GM12878 (cell line): Measurements from ENCODE around the gene COL2A1. TPM values are rescaled to one million over a fixed set of nuclear protein-coding genes. Genes with fewer than 3 reads are reported as not detected.

Source experiments
- ATAC-seq: fragments of 200-7000 bp; cut with Tn5 transposase; 3 replicates; pipeline ENCODE4 v1.9.1; 2020; ENCODE audit warnings: mild to moderate bottlenecking, moderate library complexity
- BruUV-seq: library from RNA; stranded (reverse); fragments of 400-500 nt; replicated peaks from 2 replicates; lab custom pipeline; 2021; lab: Mats Ljungman, UMichigan
- CTCF ChIA-PET: fragments of 300-600 bp; sonication (Branson Sonifier 250); formaldehyde crosslinking; extraction: SDS; loops from one replicate; lab custom pipeline; 2021; ENCODE audit warnings: inconsistent platforms; lab: Yijun Ruan, JAX
- POLR2A ChIA-PET: fragments of 350-600 bp; formaldehyde crosslinking; extraction: SDS; loops from one replicate; lab custom pipeline; 2021; ENCODE audit warnings: inconsistent platforms; lab: Charles Lee
- RAD21 ChIA-PET: fragments of 300-600 bp; sonication (Branson Sonifier 250); formaldehyde crosslinking; loops from one replicate; lab custom pipeline; 2023; ENCODE audit warnings: antibody characterized with exemption; ENCODE audit not compliant: unreplicated experiment; lab: Charles Lee
- SMC1A ChIA-PET: fragments of 300-600 bp; sonication (Branson Sonifier 250); formaldehyde crosslinking; loops from one replicate; lab custom pipeline; 2023; ENCODE audit not compliant: unreplicated experiment, uncharacterized antibody; lab: Charles Lee
- DNase-seq: peaks from one replicate; pipeline ENCODE4 v3.0.0-alpha.2; 2011; ENCODE audit warnings: low read depth, low spot score
- FAIRE-seq: peaks from 3 replicates; lab custom pipeline; 2011; peaks lifted over from hg19 to GRCh38; lab: Jason Lieb, UNC
- H2AFZ ChIP-seq: 2 replicates; pipeline ENCODE4 v1.6.0; 2011; ENCODE audit warnings: low read depth, low read length, control low read depth; ENCODE audit not compliant: control insufficient read depth
- H3K27ac ChIP-seq: 2 replicates; pipeline ENCODE4 v1.5.1; 2011; ENCODE audit warnings: control low read depth; ENCODE audit not compliant: control insufficient read depth, insufficient read depth
- H3K27me3 ChIP-seq, 2 experiments: replicated peaks in 1 of 2; 2 replicates each; pipeline versions ENCODE4 v1.6.0 to v1.6.1; 2011; ENCODE audit warnings: low read length in 1 of 2; ENCODE audit not compliant: control insufficient read depth in 2 of 2, insufficient read depth in 2 of 2
- H3K36me3 ChIP-seq, 2 experiments: 2 replicates each; pipeline ENCODE4 v1.5.1; 2011; ENCODE audit warnings: low read length in 1 of 2; ENCODE audit not compliant: control insufficient read depth in 2 of 2, insufficient read depth in 2 of 2
- H3K4me1 ChIP-seq: 2 replicates; pipeline ENCODE4 v1.6.1; 2011; ENCODE audit warnings: mild to moderate bottlenecking, low read length, moderate library complexity, mixed read lengths; ENCODE audit not compliant: control insufficient read depth, insufficient read depth
- H3K4me2 ChIP-seq: 2 replicates; pipeline ENCODE4 v1.6.0; 2011; ENCODE audit warnings: control low read depth; ENCODE audit not compliant: control insufficient read depth, insufficient read depth
- H3K4me3 ChIP-seq: fragments of 200-600 bp; sonication (generic); 2 replicates; pipeline ENCODE4 v1.5.1; 2016
- H3K79me2 ChIP-seq: 2 replicates; pipeline ENCODE4 v1.6.0; 2011; ENCODE audit warnings: low read length; ENCODE audit not compliant: control insufficient read depth, insufficient read depth
- H3K9ac ChIP-seq: 2 replicates; pipeline ENCODE4 v1.8.0; 2011; ENCODE audit warnings: low read length, control low read depth, mixed read lengths; ENCODE audit not compliant: control insufficient read depth, insufficient read depth
- H3K9me3 ChIP-seq: replicated peaks from 3 replicates; pipeline ENCODE4 v1.5.1; 2011; ENCODE audit warnings: mild to moderate bottlenecking, low read length; ENCODE audit not compliant: control insufficient read depth, insufficient read depth
- H4K20me1 ChIP-seq: 2 replicates; pipeline ENCODE4 v1.6.0; 2011; ENCODE audit not compliant: control insufficient read depth, insufficient read depth
- ASH2L ChIP-seq: fragments of 300-600, 200-600 bp; sonication (generic); IDR thresholded peaks from 2 replicates; pipeline ENCODE4 v1.6.1; 2017; ENCODE audit warnings: low read depth, mild to moderate bottlenecking, borderline replicate concordance
- CBX3 ChIP-seq: fragments of 200-600 bp; sonication (generic); IDR thresholded peaks from 2 replicates; pipeline ENCODE4 v1.6.1; 2016; ENCODE audit warnings: low read depth, borderline replicate concordance
- CEBPB ChIP-seq, 2 experiments: fragments of 150-350 bp in 1 of 2; IDR thresholded peaks; 2 replicates each; pipeline ENCODE4 v1.6.1; 2012 to 2014; ENCODE audit warnings: low read depth in 2 of 2, low read length in 2 of 2, borderline replicate concordance in 1 of 2, inconsistent platforms in 1 of 2
- CUX1 ChIP-seq: IDR thresholded peaks from 2 replicates; pipeline ENCODE4 v1.6.1; 2012; ENCODE audit warnings: improper control_type of control experiment, low read depth, low read length; ENCODE audit not compliant: insufficient replicate concordance
- E4F1 ChIP-seq: fragments of 450-650 bp; IDR thresholded peaks from 2 replicates; pipeline ENCODE4 v1.6.1; 2018; ENCODE audit warnings: borderline replicate concordance, mild to moderate bottlenecking; ENCODE audit not compliant: partially characterized antibody
- HDAC2 ChIP-seq: fragments of 200-600 bp; sonication (generic); IDR thresholded peaks from 2 replicates; pipeline ENCODE4 v1.6.1; 2017
- IKZF1 ChIP-seq: fragments of 450-650 bp; conservative IDR thresholded peaks from 2 replicates; pipeline ENCODE4 v1.6.1; 2017; ENCODE audit warnings: antibody characterized with exemption, mild to moderate bottlenecking
- IRF5 ChIP-seq: fragments of 450-650 bp; IDR thresholded peaks from 2 replicates; pipeline ENCODE4 v1.6.1; 2017; ENCODE audit warnings: borderline replicate concordance
- MXI1 ChIP-seq: fragments of 150-350 bp; IDR thresholded peaks from 2 replicates; pipeline ENCODE4 v1.6.1; 2011; ENCODE audit warnings: low read depth, mild to moderate bottlenecking, inconsistent platforms, low read length, improper control_type of control experiment
- NR2C2 ChIP-seq: IDR thresholded peaks from 2 replicates; pipeline ENCODE4 v1.6.1; 2011; ENCODE audit warnings: borderline replicate concordance, low read depth; ENCODE audit not compliant: control insufficient read depth, insufficient read length
- WGBS: methylation state at CpG from one replicate; pipeline ENCODE4 v1.1.6; 2016; ENCODE audit warnings: low lambda C conversion rate; ENCODE audit not compliant: insufficient replicate concordance, insufficient coverage; ENCODE audit errors: missing lambda C conversion rate; 5-methylcytosine and 5-hydroxymethylcytosine counted together
- in situ Hi-C: fragments of 300-500 bp; cut with MboI; formaldehyde crosslinking; loops from 9 replicates; pipeline ENCODE4 v1.14.3; 2018; ENCODE audit warnings: mixed read lengths
- intact Hi-C: fragments of 100-400 bp; cut with micrococcal nuclease; formaldehyde crosslinking; loops from one replicate; pipeline ENCODE4 v1.14.2; 2022; ENCODE audit not compliant: unreplicated experiment
- polyA plus RNA-seq, 11 experiments: library from polyadenylated mRNA; depleted of rRNA in 4 of 11; unstranded in 6 of 11; stranded (reverse) in 5 of 11; fragments of >200 nt; fragmentation: Nextera tagmentation in 4 of 11; fragmentation: Illumina TruSeq in 1 of 11; extraction: Ambion mirVana in 4 of 11; extraction: Trizol in 1 of 11; gene quantifications; 1 replicate in 1 of 11; 2 replicates in 10 of 11; pipeline versions ENCODE4 v1.2.1 to v1.2.3, GENCODE V29; 2011 to 2016; ENCODE audit warnings: inconsistent platforms in 2 of 11, missing spikeins in 2 of 11, low read depth in 1 of 11
- total RNA-seq, 4 experiments: library from RNA; depleted of rRNA in 3 of 4; stranded (reverse); fragments of >200 nt in 3 of 4; fragmentation: Illumina TruSeq in 1 of 4; extraction: Trizol in 1 of 4; gene quantifications; 2 replicates each; pipeline versions ENCODE4 v1.2.1 to v1.2.3, GENCODE V29; 2013 to 2021

Gene COL2A1
- total and polyA plus RNA-seq, 10 of the 15 experiments (the other 5 are each of a cell fraction or from before 2014, with no cell fraction given) = 0.06 to 0.67 (median 0.19) TPM; not detected in 1

- no peak for TF ChIP-seq E4F1
Measured at GRCh38 chr12:48004053-48004941, at the start of gene COL2A1 (continued).

GRCh38 chr12:48053883-48054282, 49.6 kb upstream of the COL2A1 start:
- no peak overlapping the region for H2AFZ ChIP-seq
- H3K79me2 ChIP-seq = no peaks in the 10 kb centered on the region
- no peaks in the 10 kb centered on the region; the same call in 2 of the 3 replicates for H3K9me3 ChIP-seq
- no peak overlapping the region for H3K4me2 ChIP-seq
- TF ChIP-seq IKZF1 = no peak
- TF ChIP-seq NR2C2 = no peak
- no peak for TF ChIP-seq CEBPB (IDR thresholded peaks at IDR 0.05; ENCODE audit: borderline replicate concordance in 1 of 2, low read depth in 2 of 2, low read length in 2 of 2)
- no peak for TF ChIP-seq ASH2L
- no peak for TF ChIP-seq HDAC2
- no peak for TF ChIP-seq CUX1
- TF ChIP-seq CBX3 = no peak
- no peak for TF ChIP-seq MXI1
- no peak for TF ChIP-seq IRF5
- POLR2A ChIA-PET = interaction anchor here (0.7 to 1.2 kb wide), 2 partner anchors 34 to 47 kb away, joined by 4 to 6 read pairs; no protein-coding TSS in a partner anchor
- RAD21 ChIA-PET = no interaction called here
- DNase-seq (no peak), FAIRE-seq (no peak), ATAC-seq (no peak)
- BruUV-seq = no TSS peak
- WGBS = 97% methylated on average over 4 of the region's 4 CpGs
- no peaks in the 10 kb centered on the region for H4K20me1 ChIP-seq
- CTCF ChIA-PET = interaction anchor here (1.0 to 1.7 kb wide), 2 partner anchors 144 to 565 kb away, joined by 3 to 6 read pairs; no protein-coding TSS in a partner anchor
- no peaks in the 10 kb centered on the region for H3K27me3 ChIP-seq
- peaks cover 0 to 5% of the 10 kb centered on the region in 2 experiments; a peak in 3 of 4 replicates for H3K36me3 ChIP-seq
- H3K4me1 ChIP-seq = no peaks in the 10 kb centered on the region
- H3K27ac ChIP-seq = no peak overlapping the region
- H3K9ac ChIP-seq = no peak overlapping the region
- in situ Hi-C loops = no loop called here
- no peak overlapping the region for H3K4me3 ChIP-seq
- SMC1A ChIA-PET = no interaction called here
- intact Hi-C loops = no loop called here
